SK-N-MC (cell line): Measurements from ENCODE around the gene EEF1AKMT3.

Experiments
- DNase-seq: peaks from one replicate; pipeline ENCODE4 v3.0.0-alpha.2; 2011; ENCODE audit warnings: low read depth, low spot score
- H3K27ac ChIP-seq: fragments of 200-600 bp; sonication (generic); 2 replicates; pipeline ENCODE4 v1.5.1; 2016; ENCODE audit warnings: mixed run types
- H3K36me3 ChIP-seq: fragments of 200-600 bp; sonication (generic); 2 replicates; pipeline ENCODE4 v1.6.1; 2017; ENCODE audit warnings: antibody characterized with exemption, low read length, mixed read lengths; ENCODE audit not compliant: insufficient read depth
- H3K4me3 ChIP-seq: fragments of 200-600 bp; sonication (generic); 2 replicates; pipeline ENCODE4 v1.5.1; 2016
- H3K9ac ChIP-seq: fragments of 200-600 bp; sonication (generic); 2 replicates; pipeline ENCODE4 v1.8.0; 2017; ENCODE audit warnings: mixed run types, mixed read lengths; ENCODE audit not compliant: insufficient read length
- H3K9me3 ChIP-seq: fragments of 200-600 bp; sonication (generic); 2 replicates; pipeline ENCODE4 v1.6.1; 2017; ENCODE audit warnings: low read depth, mild to moderate bottlenecking, antibody characterized with exemption, low read length, moderate library complexity, mixed read lengths
- EZH2 ChIP-seq: fragments of 200-600 bp; sonication (generic); IDR thresholded peaks from one replicate; pipeline ENCODE4 v1.6.1; 2017; ENCODE audit warnings: antibody characterized with exemption
- FOXP2 ChIP-seq: optimal IDR thresholded peaks from 2 replicates; pipeline ENCODE3; 2011; ENCODE audit warnings: mild to moderate bottlenecking, moderate library complexity; ENCODE audit not compliant: insufficient read depth; ENCODE audit errors: extremely low read length, control extremely low read depth
- POLR2AphosphoS5 ChIP-seq: IDR thresholded peaks from 2 replicates; pipeline ENCODE4 v1.6.1; 2012; ENCODE audit warnings: mild to moderate bottlenecking, low read depth, low read length, borderline replicate concordance

The EEF1AKMT3 gene

DNA sequence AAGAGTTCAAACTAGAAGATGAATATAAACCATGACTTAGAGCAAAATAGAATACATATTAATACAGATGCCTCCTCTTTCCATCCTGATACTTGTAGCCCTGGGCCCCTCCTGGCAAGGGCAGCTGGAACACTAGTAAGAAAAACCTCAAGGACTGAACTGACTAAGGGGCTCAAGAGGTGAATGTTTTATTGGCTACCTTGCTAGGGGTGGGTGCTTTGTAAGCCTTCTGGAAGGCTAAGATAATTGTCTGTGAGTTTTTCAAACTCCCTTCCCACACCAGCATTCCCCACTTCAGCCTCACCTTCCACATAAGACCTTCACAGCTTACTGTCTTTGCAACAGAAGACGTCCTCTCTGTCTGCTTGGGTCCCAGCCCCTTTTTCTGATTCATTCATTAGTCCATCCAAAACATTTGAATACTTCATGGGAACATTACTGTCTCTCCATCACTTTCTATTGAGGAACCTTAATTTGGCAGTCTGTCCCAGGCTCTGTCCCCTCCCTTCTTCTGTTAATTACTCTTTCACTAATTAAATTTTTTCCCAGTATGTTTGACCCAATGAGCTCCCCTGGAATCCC lies 18.6 kb upstream of the EEF1AKMT3 start:
- H3K27ac ChIP-seq = peak overlapping the region; percentile 70

DNA sequence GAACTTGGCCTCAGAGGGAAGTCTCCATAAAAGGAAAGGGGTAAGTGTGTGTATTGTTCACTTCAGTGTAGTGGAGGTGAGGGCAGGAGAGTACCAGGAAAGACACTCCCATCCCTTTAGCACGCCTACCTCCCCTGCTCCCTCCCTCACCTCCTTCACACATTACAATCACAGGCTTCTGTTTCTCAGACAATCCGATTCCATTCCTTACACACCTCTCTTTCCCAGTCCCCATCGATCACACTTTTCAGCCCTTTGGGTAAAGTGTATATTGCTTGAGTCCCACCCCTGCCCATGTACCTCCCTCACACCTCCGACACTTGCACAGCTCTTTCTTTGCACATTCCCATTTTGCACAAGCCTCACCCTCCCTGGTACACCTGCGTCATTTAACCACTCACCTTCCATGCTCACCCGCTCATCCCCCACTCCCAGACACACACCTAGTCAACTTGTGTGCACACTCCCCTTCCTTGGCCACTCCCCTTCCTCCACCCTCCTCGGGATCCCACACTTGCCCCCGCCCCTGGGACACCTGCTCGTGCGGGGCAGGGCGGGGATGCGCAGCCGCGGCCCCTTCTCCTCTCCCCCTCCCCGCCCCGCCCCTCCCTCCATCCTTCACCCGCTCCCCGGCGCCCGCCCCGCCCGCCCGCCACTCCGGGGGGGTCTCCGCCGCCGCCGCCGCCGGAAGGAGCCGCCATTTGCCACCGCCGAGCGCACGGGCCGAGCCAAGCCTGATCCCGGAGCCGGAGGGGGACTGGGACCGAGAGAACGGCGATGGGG lies 17.8 kb upstream of the EEF1AKMT3 start, which contains the start of gene MARCHF9:
MARCHF9 (plus strand) TSS at position 693 of the 783 bp plus-strand sequence. CDS start 426 bp downstream, outside the sequence.
- H3K9ac ChIP-seq = peak within 1 kb of the TSS; percentile 63
- peak within 1 kb of the TSS; percentile 70; the same call in 1 of the 2 replicates for H3K27ac ChIP-seq

More for the DNA sequence above, 18.6 kb upstream of the EEF1AKMT3 start:
- Histone ChIP-seq H3K9me3 (no peaks in the 10 kb centered on the region), H3K36me3 (peaks cover 25% of the 10 kb centered on the region), H3K4me3 (no peak overlapping the region), H3K9ac (no peak overlapping the region)
- TF ChIP-seq EZH2 (no peak), FOXP2 (no peak), POLR2AphosphoS5 (no peak)
- no peak for DNase-seq

DNA sequence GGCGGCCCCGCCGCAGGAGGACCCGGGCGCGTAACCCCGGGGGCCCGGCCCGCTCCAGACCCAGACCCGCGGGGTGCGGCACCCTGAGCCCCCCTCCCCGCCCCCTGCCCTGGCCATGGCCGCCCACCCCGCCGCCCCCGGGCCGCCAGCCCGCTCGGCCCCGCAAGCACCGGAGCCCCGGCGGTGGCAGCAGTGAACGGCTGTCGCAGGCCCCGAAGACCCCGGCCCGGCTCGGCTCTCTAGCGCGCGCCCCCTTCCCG lies 17.3 kb upstream of the EEF1AKMT3 start:
- Histone ChIP-seq H3K27ac (no peak overlapping the region), H3K36me3 (peaks cover 14% of the 10 kb centered on the region), H3K9ac (no peak overlapping the region), H3K4me3 (peak overlapping the region; percentile 81), H3K9me3 (no peaks in the 10 kb centered on the region)
- DNase-seq = no peak
- no peak for TF ChIP-seq FOXP2
- no peak for TF ChIP-seq EZH2
- no peak for TF ChIP-seq POLR2AphosphoS5

More for the DNA sequence above, 17.8 kb upstream of the EEF1AKMT3 start, which contains the start of gene MARCHF9:
- Histone ChIP-seq H3K36me3 (peaks cover 18% of the 10 kb centered on the region), H3K9me3 (no peaks in the 10 kb centered on the region), H3K4me3 (peak within 1 kb of the TSS; percentile 81)
- DNase-seq = no peak
- TF ChIP-seq POLR2AphosphoS5 = no peak
- no peak for TF ChIP-seq EZH2
- TF ChIP-seq FOXP2 = no peak

DNA sequence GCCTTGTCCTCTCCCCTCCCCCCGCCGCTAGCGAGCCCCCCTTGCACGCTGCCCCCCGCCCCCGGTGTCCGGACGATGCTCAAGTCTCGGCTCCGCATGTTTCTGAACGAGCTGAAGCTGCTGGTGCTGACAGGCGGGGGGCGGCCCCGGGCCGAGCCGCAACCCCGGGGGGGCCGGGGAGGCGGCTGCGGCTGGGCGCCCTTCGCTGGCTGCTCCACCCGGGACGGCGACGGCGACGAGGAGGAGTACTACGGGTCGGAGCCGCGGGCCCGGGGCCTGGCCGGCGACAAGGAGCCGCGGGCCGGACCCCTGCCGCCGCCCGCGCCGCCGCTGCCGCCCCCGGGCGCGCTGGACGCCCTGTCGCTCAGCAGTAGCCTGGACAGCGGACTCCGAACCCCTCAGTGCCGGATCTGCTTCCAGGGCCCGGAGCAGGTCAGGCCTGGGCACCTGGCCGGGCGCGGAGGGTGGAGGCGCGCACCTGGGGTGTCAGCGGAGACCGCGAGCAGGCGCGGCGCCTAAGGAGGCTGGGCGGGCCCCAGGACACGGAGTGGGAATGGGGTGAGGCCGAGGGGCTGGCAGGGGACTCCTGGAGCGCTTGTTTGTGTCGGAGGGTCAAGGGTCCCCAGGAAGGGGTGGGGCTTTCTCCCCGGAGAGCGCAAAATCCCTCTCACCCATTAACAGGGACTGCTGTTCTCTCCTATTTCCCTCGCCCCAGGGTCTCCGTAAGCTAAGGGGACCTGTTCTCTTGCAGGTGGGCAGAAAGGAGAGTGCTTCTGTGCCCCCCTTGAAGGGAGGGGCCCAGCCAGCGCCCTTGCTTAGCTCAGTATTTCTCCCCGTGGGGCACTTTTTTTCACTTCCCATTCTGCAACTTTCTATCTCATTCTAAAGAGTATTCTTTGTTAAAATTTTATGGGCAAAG lies 16.7 kb upstream of the EEF1AKMT3 start:
- DNase-seq = no peak
- no peak for TF ChIP-seq EZH2
- no peak for TF ChIP-seq POLR2AphosphoS5

DNA sequence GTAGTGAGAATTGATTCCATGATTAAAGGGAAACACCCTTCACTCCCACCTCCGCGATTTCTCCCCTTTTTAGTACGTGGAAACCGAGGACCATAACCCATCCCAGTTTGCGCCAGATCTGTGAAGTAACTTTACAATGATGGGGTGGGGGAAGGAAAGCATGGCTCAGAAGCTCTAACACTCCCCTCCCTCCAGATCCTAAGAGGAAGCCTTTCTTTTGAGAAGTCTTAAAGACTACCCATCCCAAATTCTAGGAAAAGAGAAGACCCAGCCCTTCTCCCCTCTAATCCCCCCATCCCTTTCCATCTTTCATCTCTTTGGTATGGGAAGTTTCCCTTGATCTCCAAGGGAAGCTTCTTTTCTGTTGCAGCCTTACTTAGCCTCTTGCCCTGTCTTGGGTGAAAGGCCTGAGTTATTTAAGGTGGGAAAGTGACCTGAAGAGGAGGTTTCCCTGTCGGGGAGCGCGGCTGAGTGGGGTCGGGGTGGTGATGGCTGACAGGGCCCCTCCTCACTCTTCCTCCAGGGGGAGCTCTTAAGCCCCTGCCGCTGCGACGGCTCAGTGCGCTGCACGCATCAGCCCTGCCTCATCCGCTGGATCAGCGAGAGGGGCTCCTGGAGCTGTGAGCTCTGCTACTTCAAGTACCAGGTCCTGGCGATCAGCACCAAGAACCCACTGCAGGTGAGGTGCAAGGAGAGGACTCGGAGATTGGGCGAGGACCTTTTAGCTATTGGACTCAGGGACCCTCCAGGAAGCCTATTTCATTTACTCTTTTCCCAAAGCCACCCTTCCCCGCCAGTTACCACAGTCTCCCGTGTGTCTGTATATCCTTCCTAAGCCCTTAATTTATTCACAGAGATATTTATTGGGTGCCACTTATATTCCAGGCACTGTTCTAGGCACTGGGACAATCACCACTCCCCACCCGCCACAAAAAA lies 15.7 kb upstream of the EEF1AKMT3 start:
- Histone ChIP-seq H3K9me3 (no peaks in the 10 kb centered on the region), H3K27ac (no peak overlapping the region), H3K9ac (peak overlapping the region; percentile 63), H3K36me3 (no peaks in the 10 kb centered on the region; the same call in 1 of the 2 replicates), H3K4me3 (peak overlapping the region; percentile 81)
- TF ChIP-seq POLR2AphosphoS5 = no peak
- no peak for TF ChIP-seq FOXP2
- DNase-seq = no peak

More for the DNA sequence above, 16.7 kb upstream of the EEF1AKMT3 start:
- H3K4me3 ChIP-seq = peak overlapping the region; percentile 81
- peak overlapping the region; percentile 63 for H3K9ac ChIP-seq
- H3K9me3 ChIP-seq = no peaks in the 10 kb centered on the region
- peaks cover 8% of the 10 kb centered on the region for H3K36me3 ChIP-seq
- H3K27ac ChIP-seq = no peak overlapping the region

DNA sequence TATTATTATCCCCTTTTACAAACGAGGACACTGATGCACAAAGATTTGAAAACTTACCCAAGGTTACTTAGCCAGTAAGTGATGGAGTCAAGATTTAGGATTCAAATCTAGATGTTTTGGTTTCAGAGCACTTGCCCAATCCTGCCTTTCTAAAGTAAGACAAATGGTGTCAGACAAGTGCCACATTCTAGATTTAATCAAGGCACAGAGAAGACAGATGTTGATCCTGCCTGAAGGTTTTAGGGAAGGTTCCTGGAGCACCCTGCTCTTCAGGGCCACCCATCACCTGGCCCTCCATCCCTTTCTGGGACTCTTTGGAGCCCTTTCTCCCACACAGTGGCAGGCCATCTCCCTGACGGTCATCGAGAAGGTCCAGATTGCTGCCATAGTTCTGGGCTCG lies 14.6 kb upstream of the EEF1AKMT3 start:
- TF ChIP-seq POLR2AphosphoS5 = no peak
- TF ChIP-seq FOXP2 = no peak
- no peak for TF ChIP-seq EZH2
- no peaks in the 10 kb centered on the region for H3K9me3 ChIP-seq
- no peaks in the 10 kb centered on the region; the same call in 1 of the 2 replicates for H3K36me3 ChIP-seq
- no peak overlapping the region for H3K27ac ChIP-seq
- no peak for DNase-seq
- no peak overlapping the region for H3K9ac ChIP-seq
- no peak overlapping the region for H3K4me3 ChIP-seq

DNA sequence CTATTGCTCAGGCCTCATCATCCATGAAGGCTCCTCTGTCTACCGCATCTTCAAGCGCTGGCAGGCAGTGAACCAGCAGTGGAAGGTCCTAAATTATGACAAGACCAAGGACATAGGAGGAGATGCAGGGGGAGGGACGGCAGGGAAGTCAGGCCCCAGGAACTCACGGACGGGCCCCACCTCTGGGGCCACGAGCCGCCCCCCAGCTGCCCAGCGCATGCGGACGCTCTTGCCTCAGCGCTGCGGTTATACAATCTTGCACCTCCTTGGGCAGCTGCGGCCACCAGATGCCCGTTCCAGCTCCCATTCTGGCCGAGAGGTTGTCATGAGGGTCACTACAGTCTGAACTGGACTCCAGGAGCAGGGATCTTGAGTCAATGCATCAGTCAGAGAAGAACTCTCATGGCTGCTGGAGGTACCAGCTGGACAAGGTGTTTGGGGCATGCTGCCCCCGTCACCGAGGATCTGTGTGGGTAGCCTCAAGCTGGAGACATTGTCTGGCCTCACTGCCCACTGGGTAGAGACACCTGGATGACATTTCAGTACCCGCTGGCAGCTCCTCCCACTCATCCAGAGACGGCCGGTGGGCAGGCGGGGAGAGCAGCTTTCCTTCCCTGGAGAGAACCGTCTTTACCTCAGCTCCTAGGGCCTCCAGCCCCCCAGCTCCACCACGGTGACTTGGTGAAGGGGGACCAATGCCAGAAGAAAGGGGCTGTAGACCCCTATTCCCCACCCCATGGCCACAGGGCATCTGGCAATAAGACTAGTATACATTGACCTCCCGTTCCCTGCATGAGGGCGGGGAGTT lies 13.7 kb upstream of the EEF1AKMT3 start:
- TF ChIP-seq EZH2 (no peak), POLR2AphosphoS5 (no peak), FOXP2 (no peak)
- Histone ChIP-seq H3K9me3 (no peaks in the 10 kb centered on the region), H3K36me3 (no peaks in the 10 kb centered on the region; the same call in 1 of the 2 replicates), H3K4me3 (no peak overlapping the region), H3K9ac (no peak overlapping the region), H3K27ac (no peak overlapping the region)
- DNase-seq = no peak
